ENCODE data around the gene TNS3.

TNS3 gene

DNA sequence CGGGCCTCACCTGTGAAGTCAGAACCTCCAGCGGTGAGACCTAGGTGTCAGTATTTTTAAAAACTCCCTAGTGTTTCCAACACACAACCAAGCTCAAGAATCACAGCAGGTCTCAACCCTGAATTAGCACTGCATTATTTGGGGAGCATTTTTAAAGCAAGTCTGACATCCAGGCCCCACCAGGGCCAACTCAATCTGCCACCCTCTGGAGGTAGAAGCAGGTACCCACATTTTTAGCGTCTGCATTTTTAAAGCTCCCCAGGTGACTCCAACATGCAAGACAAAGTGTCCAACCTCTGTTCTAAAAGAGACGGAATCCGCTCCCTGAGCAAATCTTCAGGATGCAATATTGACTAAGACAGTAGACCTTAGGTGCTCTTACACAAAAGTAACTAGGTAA lies 225.7 kb downstream of the TNS3 start:
- no peak for DNase-seq

DNA sequence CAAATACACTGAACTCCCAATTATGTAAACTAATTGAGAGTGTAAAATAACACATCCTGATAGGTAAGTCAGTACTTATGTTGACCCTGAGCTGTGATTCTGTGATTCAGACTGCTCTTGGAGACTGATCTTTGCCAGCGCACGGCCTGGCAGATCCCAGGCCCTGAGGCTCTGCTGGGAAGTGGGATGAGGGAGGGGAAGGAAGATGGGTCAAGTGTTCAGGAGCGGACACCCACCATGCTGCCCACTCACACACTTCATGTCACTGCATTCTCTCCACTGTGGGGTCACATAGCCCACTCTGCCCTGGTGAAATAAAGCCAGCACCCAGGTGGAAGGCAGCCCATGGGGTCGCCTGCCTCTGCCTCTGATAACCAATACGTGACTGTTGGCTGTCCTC lies 226.2 kb downstream of the TNS3 start:
- no peak for DNase-seq

- DNase-seq, result no peak
Measured at GRCh38 chr7:47354831-47355541, 226.9 kb downstream of the TNS3 start.

DNA sequence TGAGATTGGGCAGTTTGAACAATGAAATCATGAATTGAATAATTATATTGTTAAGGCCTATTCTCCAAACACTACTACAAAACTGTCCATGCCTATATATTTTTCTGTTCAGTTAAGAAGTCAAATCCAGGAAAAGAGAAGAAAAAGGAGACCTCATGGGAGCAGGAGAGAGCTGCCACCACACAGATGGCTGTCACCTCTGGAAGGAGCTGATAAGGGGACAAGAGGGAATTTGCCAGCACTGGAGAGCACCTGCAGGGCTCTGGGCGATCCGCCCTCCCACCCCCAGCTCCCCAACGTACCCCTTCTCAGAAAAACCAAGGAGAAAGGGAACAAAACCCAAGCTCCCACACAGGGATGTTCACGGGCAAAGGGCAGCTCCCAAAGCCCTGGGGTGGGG lies 227.8 kb downstream of the TNS3 start:
- DNase-seq, result no peak

DNA sequence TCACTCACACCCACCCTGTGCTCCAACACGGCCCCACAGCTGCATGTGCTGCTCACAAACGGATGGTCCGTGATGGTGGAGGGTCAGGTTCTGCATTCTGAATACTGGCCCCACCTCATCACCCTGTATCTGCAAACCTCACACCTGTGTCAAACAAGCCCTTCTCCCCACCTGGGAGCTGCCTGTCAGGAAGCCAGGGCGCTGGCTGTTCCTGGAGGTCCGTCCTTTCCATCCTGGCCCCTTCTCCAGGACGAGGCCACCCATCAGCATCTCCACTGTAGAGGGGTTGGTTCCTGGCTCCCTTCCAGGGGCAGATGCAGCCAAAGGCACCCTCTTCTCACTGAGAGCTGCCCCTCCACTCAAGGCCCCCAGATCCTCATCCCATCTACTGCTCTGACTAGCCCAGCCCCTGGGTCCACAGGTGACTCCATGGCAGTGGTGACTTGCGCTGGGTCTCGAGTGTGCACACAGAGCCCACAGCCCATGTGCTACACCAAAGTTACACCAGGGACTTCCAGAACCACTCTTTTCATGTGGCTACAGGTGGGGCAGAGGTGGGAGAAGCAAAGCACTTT lies 229.4 kb downstream of the TNS3 start:
- no peak for DNase-seq

DNA sequence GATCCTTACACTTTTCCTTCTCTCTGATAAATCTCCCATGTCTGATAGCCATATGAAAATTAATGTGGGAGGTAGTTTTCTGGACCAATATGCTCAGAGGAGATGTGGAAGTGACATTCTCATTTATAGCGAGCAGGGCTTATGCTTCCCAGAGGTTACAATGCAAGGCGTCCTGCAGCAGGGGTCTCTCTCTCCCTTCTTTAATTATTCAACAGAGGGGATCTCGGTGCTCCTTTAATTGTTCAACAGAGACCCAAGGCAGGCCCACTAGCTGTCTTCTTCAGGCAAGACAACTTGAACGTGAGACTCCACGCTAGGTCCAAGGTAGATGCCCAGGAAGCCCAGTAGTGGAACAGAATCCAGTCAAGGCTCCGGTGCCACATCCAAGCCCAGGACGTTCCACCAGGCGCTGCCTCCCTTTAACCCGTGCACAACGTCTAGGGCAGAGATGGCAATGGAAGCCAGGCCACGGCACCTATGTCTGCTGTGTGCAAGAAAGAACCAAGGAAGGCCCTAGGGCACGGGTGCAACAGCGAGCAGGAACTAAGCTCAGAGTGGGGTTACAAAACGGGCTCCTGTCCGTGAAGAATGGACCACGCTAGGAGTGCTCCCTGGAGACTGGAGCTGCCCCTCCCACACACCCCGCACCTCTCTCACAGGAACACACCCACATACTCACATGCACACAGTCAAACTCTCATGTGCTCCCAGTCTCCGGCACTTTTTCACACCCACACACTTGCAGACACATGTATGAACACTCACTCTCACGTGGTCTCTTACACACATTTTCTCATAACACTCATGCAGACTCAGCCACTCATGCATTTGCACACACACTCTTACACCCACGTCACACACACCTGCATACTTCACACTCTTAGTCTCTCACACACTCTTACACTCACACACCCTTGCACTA lies 230.4 kb downstream of the TNS3 start:
- no peak for DNase-seq

DNA sequence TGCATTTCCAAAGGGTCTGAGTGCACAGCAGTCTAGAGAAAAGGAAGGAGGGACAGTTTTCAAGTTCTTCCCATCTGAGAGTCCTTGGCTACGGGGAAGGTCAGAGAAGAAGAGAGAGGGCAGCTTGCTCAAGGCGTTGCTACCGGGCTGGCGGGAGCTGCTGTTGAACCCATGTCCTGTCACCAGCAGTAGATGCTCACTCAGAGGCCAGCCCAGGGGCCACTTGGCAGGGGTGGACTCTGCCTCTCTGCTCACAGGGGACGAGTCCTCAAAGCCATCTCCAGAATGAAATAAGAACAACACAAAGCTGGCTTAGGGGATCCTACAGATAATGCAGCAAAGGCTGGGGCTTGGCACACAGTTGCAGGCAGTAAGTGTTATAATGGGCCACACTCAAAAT lies 231.5 kb downstream of the TNS3 start:
- DNase-seq, result no peak

- no peak for DNase-seq
Measured at GRCh38 chr7:47349401-47349800, 232.5 kb downstream of the TNS3 start.

- no peak for DNase-seq
Measured at GRCh38 chr7:47347816-47348385, 234.0 kb downstream of the TNS3 start.

- DNase-seq, result no peak
Measured at GRCh38 chr7:47347346-47347745, 234.6 kb downstream of the TNS3 start.

- no peak for DNase-seq
Measured at GRCh38 chr7:47346377-47346914, 235.5 kb downstream of the TNS3 start.

DNA sequence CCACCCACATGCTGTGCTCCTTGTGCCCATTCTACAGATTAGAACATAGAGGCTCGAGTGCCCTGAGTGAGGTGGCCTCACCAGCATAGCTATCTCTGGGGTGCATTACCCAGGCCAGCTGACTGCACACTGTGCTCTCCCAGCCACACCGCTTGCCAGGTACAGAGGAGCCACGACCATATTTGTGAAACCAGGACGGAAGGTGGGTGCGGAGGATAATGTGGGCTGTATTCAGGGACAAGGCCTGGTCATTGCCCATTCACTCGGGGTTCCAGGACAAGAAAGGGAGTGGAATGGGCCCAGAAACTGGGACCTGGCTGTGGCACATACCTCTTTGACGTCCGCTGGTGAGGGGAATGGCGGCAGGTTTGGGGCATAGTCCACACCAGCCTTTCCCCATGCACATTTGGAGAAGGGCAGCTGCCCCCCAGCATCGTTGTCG lies 236.0 kb downstream of the TNS3 start:
- no peak for DNase-seq

GRCh38 chr7:47344171-47344955 lies 237.5 kb downstream of the TNS3 start:
- no peak for DNase-seq

DNA sequence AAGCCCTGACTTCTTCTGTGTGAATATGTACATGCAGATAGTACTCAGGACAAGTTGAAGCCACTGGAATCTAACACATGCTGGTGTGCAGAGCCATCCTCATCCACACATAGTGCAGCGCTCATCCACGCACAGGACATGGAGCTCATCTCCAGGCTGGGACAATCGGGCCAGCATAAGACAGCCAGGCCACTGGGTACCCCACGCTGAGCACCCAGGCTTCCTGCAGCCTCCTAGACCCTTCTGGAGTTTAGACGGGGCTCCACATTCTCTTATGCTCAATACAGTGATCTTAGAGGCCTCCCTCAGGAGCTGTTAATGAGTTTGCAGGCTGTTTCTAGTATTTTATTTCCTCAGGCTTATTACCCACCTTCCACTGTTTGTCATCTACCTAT lies 238.9 kb downstream of the TNS3 start:
- DNase-seq, result no peak

GRCh38 chr7:47342296-47343060 lies 239.4 kb downstream of the TNS3 start:
- no peak for DNase-seq

DNA sequence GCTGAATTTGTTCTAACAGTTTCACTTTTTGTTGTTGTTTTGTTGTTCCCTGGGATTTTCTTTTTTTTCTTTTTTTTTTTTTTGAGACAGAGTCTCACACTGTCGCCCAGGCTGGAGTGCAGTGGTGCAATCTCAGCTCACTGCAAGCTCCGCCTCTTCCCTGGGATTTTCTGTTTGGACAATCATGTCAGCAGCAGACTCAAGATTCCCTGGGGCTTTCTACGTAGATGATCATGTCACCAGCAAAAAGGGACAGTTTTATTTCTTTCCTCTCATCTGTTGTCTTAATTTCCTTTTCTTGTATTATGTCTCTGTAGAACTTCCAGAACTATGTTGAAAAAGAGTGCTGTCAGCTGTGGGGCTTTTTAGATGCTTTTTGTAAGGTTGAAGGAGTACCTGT lies 241.4 kb downstream of the TNS3 start:
- DNase-seq, result no peak

DNA sequence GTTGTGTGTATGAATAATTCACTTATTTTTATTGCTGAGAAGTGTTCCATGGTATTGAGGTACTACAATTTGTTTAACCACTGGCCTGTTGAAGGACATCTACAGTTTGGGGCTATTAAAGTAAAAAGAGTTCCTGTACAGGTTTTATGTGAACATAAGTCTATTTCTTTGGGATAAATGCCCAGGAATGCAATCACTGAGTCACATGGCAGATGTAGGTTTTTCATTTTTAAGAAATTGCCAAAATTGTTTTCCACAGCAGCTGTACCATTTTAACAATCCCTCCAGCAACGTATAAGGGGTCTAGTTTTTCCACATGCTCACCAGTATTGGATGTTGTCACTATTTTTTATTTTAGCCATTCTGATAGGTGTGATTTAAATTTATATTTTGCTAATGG lies 243.9 kb downstream of the TNS3 start:
- DNase-seq, result no peak

DNA sequence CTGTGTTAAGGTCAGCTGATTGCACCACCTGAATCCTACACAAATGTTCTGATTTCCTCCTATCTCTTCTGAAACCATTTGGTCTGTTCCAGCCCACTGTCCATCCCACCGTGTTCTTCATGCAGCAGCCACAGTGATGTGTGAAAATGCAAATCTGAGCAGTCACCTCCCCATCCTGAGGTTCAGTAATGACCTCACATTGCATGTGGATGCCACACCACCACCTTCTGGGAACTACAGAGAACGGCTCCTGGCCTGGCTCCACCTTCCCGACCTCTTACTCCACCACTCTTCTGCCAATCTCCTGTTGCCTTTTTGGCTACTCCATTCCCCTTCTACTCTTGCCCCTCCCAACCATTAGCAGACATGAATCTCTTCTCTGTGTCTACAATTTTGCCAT lies 244.4 kb downstream of the TNS3 start:
- DNase-seq, result no peak

DNA sequence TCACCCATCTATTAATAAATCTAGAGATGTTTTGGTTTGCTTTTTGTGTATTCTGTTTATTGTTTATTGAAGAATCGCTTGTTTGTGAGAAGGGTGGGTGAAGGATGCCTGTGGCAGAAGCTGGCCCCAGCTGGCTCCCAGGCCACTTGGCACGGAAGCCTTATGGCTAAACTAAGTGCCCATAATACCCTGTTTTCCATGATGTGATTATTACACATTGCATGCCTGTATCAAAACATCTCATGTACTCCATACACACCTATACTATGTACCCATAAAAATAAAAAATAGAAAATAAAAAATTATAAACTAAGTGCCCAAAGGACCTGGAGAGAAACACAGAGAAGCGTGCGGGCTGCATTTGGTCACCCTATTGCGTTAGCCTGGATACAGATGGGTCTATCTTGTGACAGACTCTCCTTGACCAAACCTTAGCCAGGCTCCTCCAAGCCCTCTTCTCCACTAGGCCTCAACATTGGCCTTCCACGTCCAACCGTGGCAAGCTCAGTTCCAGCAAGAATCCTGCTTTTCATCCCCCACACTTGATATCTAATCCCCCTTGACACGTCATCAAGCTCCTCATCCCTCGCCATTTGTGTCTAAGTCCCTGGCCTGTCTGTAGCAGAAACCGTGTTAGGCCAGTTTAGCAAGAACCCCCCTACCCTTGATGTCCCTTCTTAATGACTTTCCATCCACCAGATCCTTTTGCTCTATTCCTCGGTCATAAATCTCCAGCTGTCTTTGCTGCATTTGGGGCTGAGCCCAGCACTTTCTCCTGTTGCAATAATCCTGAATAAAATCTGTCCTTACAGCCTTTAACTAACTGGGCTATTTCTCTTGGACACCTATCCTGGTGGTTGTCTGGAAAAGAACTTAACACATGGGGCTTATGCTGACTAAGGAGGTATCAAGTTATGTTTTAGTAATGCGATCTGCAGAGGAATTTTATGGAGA lies 245.2 kb downstream of the TNS3 start:
- DNase-seq, result no peak

Measured in 8988T (cell line).